Measurements from ENCODE around the gene CLTCL1.
"Not testable (repeated sequence)": the region's sequence is repeated elsewhere in the genome, so short reads cannot be mapped to it uniquely, and the experiment has no call there.

The CLTCL1 gene

GRCh38 chr22:19290400-19291217 is 910 bp downstream of the CLTCL1 start:
- no peak for FAIRE-seq

GRCh38 chr22:19289475-19290161 is 1.9 kb downstream of the CLTCL1 start:
- FAIRE-seq = no peak

- no peak for FAIRE-seq
These were observed 3.6 kb downstream of the CLTCL1 start for GRCh38 chr22:19287889-19288288.

- FAIRE-seq = no peak
These were observed 4.3 kb downstream of the CLTCL1 start for GRCh38 chr22:19287076-19287707.

- FAIRE-seq = no peak
These were observed 5.7 kb downstream of the CLTCL1 start for GRCh38 chr22:19285831-19286230.

GRCh38 chr22:19279143-19279542 is 12.4 kb downstream of the CLTCL1 start:
- FAIRE-seq = not testable (repeated sequence)

GRCh38 chr22:19277785-19278184 is 13.7 kb downstream of the CLTCL1 start:
- no peak for FAIRE-seq

GRCh38 chr22:19275919-19276600 is 15.5 kb downstream of the CLTCL1 start:
- no peak for FAIRE-seq

GRCh38 chr22:19275513-19275912 is 16.0 kb downstream of the CLTCL1 start:
- no peak for FAIRE-seq

GRCh38 chr22:19275104-19275503 is 16.4 kb downstream of the CLTCL1 start:
- FAIRE-seq = no peak

- no peak for FAIRE-seq
These were observed 19.5 kb downstream of the CLTCL1 start for GRCh38 chr22:19271856-19272535.

GRCh38 chr22:19271273-19271855 is 20.2 kb downstream of the CLTCL1 start:
- no peak for FAIRE-seq

GRCh38 chr22:19270873-19271272 is 20.6 kb downstream of the CLTCL1 start:
- FAIRE-seq = no peak

- no peak for FAIRE-seq
These were observed 24.9 kb downstream of the CLTCL1 start for GRCh38 chr22:19266547-19267086.

GRCh38 chr22:19265779-19266178 is 25.7 kb downstream of the CLTCL1 start:
- FAIRE-seq = no peak

- no peak for FAIRE-seq
These were observed 30.7 kb downstream of the CLTCL1 start for GRCh38 chr22:19260804-19261203.

- FAIRE-seq = no peak
These were observed 31.3 kb downstream of the CLTCL1 start for GRCh38 chr22:19260194-19260593.

GRCh38 chr22:19258968-19259288 is 32.6 kb downstream of the CLTCL1 start:
- FAIRE-seq = not testable (repeated sequence)

GRCh38 chr22:19258371-19258770 is 33.1 kb downstream of the CLTCL1 start:
- FAIRE-seq = no peak

- not testable (repeated sequence) for FAIRE-seq
These were observed 35.2 kb downstream of the CLTCL1 start for GRCh38 chr22:19256362-19256761.

- no peak for FAIRE-seq
These were observed 38.4 kb downstream of the CLTCL1 start for GRCh38 chr22:19253143-19253542.

Measured in colon (tissue), 2 donors.